ENCODE results near the gene C1QTNF1. TPM values are rescaled to one million over a fixed set of nuclear protein-coding genes. Genes with fewer than 3 reads are reported as not detected.

Gene C1QTNF1
- total RNA-seq, 2 experiments from 2014 or later = 0.13 to 0.14 TPM

DNA sequence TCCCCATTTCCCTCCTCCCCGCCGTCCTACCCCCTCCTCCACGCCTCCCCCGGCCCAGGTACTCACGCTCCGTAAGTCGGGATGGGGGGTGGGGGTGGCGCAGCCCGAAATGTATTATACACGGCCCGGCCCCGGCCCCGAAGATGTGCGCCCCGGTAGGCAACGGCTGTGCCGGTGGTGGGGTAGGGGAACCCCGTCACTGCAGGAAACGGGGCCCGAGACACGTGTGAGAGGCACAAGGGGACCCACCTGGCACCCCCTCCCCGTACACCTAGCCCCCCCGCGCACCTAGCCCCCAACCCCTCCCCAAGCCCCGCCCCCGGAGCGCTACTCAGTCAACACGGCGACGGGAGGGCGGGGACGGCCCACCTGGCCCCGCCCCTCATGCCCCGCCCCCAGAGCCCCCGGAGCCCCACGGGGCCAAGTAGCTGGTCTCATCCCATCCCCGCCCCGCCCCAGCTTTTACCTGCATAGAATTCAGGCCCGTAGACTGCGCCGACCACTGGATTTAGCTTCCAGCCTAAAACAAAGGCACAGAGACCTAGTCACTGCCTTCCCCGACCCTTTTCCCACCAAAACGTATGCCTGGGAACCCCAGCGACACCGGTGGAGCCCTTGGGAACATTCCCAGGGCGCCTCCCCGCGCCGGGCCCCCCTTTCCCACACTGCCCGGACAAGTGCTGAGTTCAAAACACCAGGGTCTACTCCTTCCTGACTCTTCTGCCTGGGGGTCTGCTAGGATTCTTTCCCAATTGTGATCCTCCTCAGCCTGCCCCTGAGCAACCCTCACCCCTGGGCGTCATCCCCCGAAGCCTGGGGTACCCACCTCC is 73.5 kb downstream of the C1QTNF1 start:
- Mint-ChIP-seq H3K4me3 (no peak overlapping the region), H3K36me3 (ENCODE audit: low read depth) (no peaks in the 10 kb centered on the region)
- POLR2A ChIA-PET = interaction anchor here (0.8 kb wide), 1 partner anchor 21 kb away, joined by 3 read pairs; no protein-coding TSS in a partner anchor

GRCh38 chr17:79098282-79098867 is 74.4 kb downstream of the C1QTNF1 start:
- H3K36me3 Mint-ChIP-seq (ENCODE audit: low read depth) = no peaks in the 10 kb centered on the region
- CTCF ChIA-PET = no interaction called here
- H3K27ac Mint-ChIP-seq = no peak overlapping the region
- H3K27me3 Mint-ChIP-seq = peaks cover 29% of the 10 kb centered on the region
- POLR2A ChIA-PET = interaction anchor here (0.8 kb wide), 1 partner anchor 21 kb away, joined by 3 read pairs; no protein-coding TSS in a partner anchor
- DNase-seq (no peak), ATAC-seq (no peak)
- no peaks in the 10 kb centered on the region for H3K9me3 Mint-ChIP-seq
- TF ChIP-seq, protein P1, sequence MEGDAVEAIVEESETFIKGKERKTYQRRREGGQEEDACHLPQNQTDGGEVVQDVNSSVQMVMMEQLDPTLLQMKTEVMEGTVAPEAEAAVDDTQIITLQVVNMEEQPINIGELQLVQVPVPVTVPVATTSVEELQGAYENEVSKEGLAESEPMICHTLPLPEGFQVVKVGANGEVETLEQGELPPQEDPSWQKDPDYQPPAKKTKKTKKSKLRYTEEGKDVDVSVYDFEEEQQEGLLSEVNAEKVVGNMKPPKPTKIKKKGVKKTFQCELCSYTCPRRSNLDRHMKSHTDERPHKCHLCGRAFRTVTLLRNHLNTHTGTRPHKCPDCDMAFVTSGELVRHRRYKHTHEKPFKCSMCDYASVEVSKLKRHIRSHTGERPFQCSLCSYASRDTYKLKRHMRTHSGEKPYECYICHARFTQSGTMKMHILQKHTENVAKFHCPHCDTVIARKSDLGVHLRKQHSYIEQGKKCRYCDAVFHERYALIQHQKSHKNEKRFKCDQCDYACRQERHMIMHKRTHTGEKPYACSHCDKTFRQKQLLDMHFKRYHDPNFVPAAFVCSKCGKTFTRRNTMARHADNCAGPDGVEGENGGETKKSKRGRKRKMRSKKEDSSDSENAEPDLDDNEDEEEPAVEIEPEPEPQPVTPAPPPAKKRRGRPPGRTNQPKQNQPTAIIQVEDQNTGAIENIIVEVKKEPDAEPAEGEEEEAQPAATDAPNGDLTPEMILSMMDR (IDR thresholded peaks at IDR 0.05) = no peak
- intact Hi-C loops (cut with micrococcal nuclease) = no loop called here
- peaks cover 5% of the 10 kb centered on the region for H3K4me1 Mint-ChIP-seq (ENCODE audit: low read depth)
- H3K4me3 Mint-ChIP-seq = no peak overlapping the region

More for the DNA sequence above, 73.5 kb downstream of the C1QTNF1 start:
- CTCF ChIA-PET = no interaction called here
- no peak overlapping the region for H3K27ac Mint-ChIP-seq
- H3K4me1 Mint-ChIP-seq (ENCODE audit: low read depth) = peaks cover 8% of the 10 kb centered on the region
- TF ChIP-seq, protein P1 (IDR thresholded peaks at IDR 0.05) = no peak
- ATAC-seq (no peak), DNase-seq (peak; percentile 21)
- no peaks in the 10 kb centered on the region for H3K9me3 Mint-ChIP-seq
- H3K27me3 Mint-ChIP-seq = peaks cover 23% of the 10 kb centered on the region
- intact Hi-C loops (cut with micrococcal nuclease) = no loop called here

Other genes with a start within 250 kb of the C1QTNF1 start
- gene CYTH1, start 241.9 kb upstream of the C1QTNF1 start, total RNA-seq = 10 to 100 TPM; 95.1 to 96.0 TPM
- gene USP36, start 183.4 kb upstream of the C1QTNF1 start, total RNA-seq = 10 to 100 TPM; 86.3 to 93.2 TPM
- under 1 TPM in 1 of 2 experiments, not detected in 1; 0.18 TPM for gene CEP295NL, start 121.0 kb upstream of the C1QTNF1 start, total RNA-seq
- gene TIMP2, start 98.8 kb upstream of the C1QTNF1 start, total RNA-seq = 1 to 10 TPM; 2.4 to 2.5 TPM
- gene LGALS3BP, start 44.2 kb upstream of the C1QTNF1 start, total RNA-seq = 10 to 100 TPM; 41.4 to 50.8 TPM
- gene CANT1, start 14.4 kb upstream of the C1QTNF1 start, total RNA-seq = 10 to 100 TPM; 41.4 to 48.2 TPM
- gene ENGASE, start 50.7 kb downstream of the C1QTNF1 start, total RNA-seq = 10 to 100 TPM; 41.3 to 41.8 TPM

Measured in activated CD8-positive, alpha-beta T cell treated with anti-CD3 and anti-CD28 coated beads for 36 hours (primary cell).